ENCODE data around the gene CD101.
A peak's percentile ranks its signal among the peaks of the same experiment; 100 is the strongest.

The CD101 gene

DNA sequence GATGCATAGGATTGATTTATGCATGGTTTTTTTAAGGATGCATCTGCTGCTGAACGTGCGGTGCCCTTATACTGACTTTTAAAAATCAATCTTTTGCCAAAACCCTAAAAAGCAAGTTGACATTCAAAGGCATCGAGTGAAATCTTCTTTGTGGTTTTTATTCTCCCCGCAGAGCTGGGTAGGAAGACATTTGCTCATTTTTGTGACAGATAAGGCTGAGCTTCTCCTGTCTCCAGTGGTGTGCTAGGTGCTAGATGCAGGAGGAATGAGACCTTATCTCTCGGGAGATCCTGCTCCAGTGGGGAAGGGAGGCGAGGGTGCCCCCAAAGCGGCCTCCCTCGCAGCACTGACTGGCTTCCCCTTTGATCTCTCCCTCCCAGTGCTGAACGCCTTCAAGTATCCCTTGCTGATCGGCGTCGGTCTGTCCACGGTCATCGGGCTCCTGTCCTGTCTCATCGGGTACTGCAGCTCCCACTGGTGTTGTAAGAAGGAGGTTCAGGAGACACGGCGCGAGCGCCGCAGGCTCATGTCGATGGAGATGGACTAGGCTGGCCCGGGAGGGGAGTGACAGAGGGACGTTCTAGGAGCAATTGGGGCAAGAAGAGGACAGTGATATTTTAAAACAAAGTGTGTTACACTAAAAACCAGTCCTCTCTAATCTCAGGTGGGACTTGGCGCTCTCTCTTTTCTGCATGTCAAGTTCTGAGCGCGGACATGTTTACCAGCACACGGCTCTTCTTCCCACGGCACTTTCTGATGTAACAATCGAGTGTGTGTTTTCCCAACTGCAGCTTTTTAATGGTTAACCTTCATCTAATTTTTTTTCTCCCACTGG is 14.9 kb upstream of the CD101 start:
- no peak for DNase-seq (ENCODE audit: low read depth)

DNA sequence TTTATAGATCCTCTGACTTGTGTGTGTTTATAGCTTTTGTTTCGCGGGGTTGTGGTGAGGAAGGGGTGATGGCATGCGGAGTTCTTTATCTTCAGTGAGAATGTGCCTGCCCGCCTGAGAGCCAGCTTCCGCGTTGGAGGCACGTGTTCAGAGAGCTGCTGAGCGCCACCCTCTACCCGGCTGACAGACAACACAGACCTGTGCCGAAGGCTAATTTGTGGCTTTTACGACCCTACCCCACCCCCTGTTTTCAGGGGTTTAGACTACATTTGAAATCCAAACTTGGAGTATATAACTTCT is 14.4 kb upstream of the CD101 start:
- DNase-seq (ENCODE audit: low read depth), result peak; percentile 51

- no peak for DNase-seq (ENCODE audit: low read depth)
These were observed 13.3 kb upstream of the CD101 start for GRCh38 chr1:116988248-116988647.

- no peak for DNase-seq (ENCODE audit: low read depth)
These were observed 12.7 kb upstream of the CD101 start for GRCh38 chr1:116988908-116989307.

- DNase-seq (ENCODE audit: low read depth), result no peak
These were observed 11.7 kb upstream of the CD101 start for GRCh38 chr1:116989835-116990234.

GRCh38 chr1:116990612-116991151 is 10.9 kb upstream of the CD101 start:
- DNase-seq (ENCODE audit: low read depth), result no peak

- no peak for DNase-seq (ENCODE audit: low read depth)
These were observed 10.3 kb upstream of the CD101 start for GRCh38 chr1:116991171-116991845.

DNA sequence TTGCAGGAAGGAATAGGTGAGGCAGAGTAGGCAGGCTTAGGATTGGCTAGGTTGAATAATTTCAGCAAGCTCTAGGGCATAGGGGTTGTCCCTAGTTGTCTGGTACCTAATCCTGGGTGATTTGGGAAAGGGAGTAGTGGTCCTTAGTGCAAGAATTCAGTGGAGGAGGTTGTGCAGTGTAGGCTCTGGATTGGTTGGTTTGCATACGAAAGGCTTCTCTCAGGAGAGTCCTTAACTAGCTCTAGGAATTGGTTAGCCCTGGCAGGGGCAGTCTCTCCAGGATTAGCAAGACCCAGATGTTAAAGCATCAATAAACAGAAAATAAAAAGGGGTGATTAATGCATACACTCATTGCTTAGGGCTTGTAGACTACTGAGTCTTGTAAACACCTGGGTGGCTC is 9.6 kb upstream of the CD101 start:
- DNase-seq (ENCODE audit: low read depth), result no peak

DNA sequence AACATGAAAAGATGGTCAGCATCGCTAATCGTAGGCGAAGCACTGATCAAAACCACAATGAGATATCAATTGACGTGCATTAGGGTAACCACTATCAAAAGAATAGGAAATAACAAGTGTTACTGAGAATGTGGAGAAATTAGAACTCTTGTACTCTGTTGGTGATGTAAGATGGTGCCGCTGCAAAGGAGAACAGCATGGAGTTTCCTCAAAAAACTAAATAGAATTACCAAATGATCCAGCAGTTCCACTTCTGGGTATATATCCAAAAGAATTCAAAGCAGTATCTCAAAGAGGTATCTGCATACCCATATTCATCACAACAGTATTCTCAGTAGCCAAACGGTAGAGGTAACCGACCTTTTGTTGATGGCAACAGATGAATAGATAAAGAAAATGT is 8.3 kb upstream of the CD101 start:
- DNase-seq (ENCODE audit: low read depth), result no peak

DNA sequence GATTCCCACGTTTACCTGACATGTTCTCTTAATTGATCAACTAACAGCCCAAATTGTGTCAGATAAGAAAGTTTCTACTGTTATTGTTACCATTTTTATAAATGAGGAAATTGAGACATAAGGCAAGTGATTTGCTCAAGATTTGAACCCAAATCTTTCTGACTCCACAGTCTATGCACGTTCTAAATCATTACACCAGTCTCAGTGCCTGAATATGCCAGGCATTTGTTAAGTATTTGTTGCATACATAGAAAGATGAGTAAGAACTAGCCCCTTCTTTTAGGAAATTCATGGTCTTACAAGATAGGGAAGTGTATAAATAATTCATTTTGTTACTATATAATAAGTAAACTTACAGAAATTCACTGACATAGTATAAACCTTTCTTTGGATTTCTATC is 7.1 kb upstream of the CD101 start:
- no peak for DNase-seq (ENCODE audit: low read depth)

- DNase-seq (ENCODE audit: low read depth), result no peak
These were observed 4.5 kb upstream of the CD101 start for GRCh38 chr1:116997066-116997465.

DNA sequence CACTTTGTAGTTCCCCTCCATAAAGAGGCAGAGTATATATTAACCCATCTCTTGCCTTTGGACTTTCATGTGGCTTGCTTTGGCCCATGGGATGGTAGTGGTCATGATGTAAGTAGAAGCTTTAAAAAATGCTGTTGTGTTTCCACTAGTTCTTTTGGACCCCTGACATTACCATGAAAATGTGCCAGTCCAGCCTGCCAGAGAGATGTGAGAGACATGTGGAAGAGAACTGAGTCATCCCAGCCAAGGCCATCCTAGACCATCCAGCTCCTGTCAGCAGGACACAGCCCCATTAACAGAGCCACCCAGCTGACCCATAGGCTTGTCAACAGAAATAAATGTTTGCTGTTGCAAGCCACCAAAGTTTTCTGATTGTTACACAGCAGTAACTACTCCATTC is 3.9 kb upstream of the CD101 start:
- DNase-seq (ENCODE audit: low read depth), result no peak

DNA sequence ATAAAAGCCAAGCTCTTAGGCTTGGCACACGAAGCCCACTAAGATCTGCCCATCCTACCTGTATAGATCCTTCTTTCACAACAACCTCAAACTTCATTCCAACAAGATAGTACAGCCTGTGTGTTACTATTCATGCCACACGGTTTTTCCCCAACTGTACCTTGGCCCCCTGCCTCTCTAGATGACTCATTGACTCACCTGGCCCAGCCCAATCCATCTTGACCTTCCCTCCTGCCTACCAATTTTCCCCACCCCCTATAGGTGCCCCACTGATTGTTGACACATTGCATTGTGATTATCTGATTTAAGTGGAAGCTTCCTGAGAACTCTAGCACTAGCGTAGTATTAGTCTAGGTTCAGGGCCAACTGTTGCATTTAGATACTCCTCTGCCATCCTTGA is 2.0 kb upstream of the CD101 start:
- no peak for DNase-seq (ENCODE audit: low read depth)

GRCh38 chr1:117000142-117000541 is 1.4 kb upstream of the CD101 start:
- DNase-seq (ENCODE audit: low read depth), result no peak

GRCh38 chr1:117003223-117003875 is 1.8 kb downstream of the CD101 start:
- DNase-seq (ENCODE audit: low read depth), result no peak

DNA sequence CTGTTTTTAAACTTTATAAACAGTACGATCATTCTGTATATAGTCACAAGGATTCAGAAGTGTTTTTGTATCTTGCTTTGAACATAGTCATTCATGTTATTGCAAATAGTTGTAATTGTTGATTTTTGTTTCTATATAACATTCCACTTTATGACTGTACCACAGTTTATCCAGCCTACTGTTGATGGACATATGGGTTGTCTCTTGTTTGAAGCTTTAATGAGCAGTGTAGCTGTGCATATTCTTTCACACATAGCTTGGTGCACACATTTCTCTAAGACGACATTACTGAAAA is 6.1 kb downstream of the CD101 start:
- DNase-seq (ENCODE audit: low read depth), result no peak

DNA sequence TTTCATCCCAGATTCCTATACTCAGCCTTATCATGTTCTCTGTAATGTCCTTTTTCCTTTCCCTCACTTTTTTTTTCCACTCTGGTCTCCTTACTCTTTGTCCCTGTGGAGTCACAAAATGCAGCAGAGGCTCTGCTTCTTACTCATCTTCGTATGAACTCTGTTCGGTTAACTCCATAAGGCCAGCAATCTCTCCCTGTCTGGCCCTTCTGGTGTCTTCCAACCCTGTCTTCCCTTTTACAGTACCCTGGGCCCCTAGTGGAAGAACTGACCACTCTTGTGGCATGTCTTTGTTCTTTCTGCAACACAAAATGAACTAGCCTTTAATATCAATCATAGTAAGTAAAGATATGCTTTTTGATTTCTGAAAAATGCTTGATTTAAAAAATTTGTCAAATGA is 7.1 kb downstream of the CD101 start:
- no peak for DNase-seq (ENCODE audit: low read depth)

DNA sequence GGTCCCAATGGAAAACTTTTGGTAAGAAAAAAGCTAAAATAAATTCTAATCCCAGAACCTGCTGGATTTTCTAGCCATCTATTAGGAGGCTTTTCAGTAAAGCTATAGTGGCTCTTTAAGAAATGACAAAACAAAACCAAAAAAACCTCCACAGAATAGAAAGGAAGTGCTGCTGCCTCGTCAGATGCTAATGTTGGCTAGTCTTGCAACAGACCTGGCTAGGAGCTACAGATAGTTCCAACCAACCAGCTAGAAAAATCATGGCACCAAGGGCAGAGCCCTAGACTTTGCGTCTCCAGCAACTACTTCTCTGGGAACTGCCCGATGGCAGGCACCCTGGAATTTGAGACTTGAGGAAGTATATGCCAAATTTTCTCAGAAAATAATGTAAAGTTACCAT is 7.6 kb downstream of the CD101 start:
- no peak for DNase-seq (ENCODE audit: low read depth)

DNA sequence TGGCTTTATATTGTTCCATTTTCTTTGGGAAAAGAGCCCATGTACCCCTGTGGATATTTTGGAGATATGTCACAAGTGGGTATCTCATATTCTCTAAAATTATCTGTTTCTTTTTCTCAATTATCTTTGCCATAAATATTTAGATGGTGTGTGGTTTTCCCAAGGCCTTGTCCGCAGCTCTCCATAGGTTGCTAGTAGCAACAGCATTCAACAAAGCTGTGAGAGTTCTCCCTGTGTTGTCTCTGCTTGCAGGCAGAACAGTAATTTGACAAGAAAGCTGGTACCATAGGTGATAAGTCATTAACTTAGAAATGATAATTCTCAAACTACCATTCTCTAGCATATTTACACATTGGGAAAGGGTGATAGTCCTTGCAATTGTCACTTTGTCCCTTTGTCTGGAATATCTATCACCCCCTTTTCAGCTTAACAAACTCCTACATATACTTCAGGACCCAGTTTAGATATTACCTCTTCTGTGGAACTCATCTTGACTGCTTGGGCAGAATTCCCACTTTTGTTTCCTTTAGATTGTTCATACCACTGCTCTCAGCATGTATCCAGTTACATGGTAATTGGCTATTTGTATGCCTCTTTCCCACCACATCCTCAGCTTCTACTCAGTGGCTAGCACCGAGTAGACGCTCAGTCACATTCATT is 8.9 kb downstream of the CD101 start:
- no peak for DNase-seq (ENCODE audit: low read depth)

DNA sequence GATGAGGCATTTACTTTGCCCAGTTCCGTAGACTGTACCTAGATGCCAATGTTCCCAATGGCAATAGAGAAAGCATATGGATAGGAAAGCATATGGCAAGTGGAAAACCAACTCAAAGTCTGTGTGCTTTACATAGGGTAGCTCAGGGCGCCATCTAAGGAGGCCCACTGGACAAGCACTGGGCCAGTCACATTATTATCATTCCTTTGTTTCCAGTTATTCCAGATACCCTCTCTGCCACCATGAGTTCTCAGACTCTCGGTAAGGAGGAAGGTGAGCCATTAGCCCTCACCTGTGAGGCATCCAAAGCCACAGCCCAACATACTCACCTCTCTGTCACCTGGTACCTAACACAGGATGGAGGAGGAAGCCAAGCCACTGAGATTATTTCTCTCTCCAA is 9.8 kb downstream of the CD101 start:
- no peak for DNase-seq (ENCODE audit: low read depth)

GRCh38 chr1:117013309-117013858 is 11.8 kb downstream of the CD101 start:
- DNase-seq (ENCODE audit: low read depth), result no peak

DNA sequence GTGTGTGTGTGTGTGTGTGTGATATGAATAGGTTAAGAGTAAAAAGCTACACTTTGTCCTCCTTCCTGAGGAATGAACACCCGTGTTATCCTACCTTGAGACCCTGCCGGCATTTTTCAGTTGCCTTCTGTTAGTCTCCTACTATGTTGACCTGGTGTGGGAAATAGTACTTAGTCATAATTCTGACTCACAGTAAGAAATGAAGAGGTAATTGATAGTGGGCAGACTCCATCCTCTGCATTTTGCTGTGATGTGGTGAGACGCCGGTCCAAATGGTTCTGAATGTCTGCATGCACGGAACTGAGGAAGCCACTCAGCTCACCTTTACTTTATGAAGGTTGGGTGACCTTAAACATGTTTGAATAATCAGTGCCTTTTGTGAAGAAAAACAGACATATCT is 12.6 kb downstream of the CD101 start:
- DNase-seq (ENCODE audit: low read depth), result no peak
